Stimulated activated CD4-positive, alpha-beta T cell treated with anti-CD3 and anti-CD28 coated beads, Interleukin-12 subunit alpha, Interleukin-12 subunit beta, amount 100 ng/mL, for 24 hours (primary cell): ENCODE measurements around the gene ZNF91.
"Not testable (repeated sequence)": the region's sequence is repeated elsewhere in the genome, so short reads cannot be mapped to it uniquely, and the experiment has no call there.

Experiments
- DNase-seq, 2 experiments: peaks; one replicate each; pipeline ENCODE4 v3.0.0-alpha.2; 2020; ENCODE audit warnings: low read depth in 2 of 2

ZNF91 gene

DNA sequence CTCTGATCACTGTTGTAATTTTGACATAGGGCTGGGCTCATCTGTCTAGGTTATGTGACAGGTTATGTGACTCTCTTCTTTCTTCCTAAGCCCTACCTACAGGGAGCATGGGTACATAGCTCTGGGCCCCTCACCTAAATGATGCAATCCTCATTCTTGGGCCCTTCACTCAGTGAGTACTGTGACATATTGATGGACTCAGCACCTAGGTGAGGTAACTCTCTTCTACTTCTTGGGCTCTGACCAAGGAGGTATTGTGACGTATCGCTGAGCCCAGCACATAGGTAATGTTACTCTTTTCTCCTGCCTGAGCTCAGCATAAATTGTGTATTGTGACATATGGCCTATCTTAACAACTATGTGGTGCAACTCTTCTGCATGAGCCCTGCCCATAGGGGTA lies 76.3 kb downstream of the ZNF91 start:
- not testable (repeated sequence) for DNase-seq

GRCh38 chr19:23318143-23318542 lies 77.1 kb downstream of the ZNF91 start:
- no peak for DNase-seq

- no peak for DNase-seq
These were observed 80.0 kb downstream of the ZNF91 start for GRCh38 chr19:23315286-23315685.

DNA sequence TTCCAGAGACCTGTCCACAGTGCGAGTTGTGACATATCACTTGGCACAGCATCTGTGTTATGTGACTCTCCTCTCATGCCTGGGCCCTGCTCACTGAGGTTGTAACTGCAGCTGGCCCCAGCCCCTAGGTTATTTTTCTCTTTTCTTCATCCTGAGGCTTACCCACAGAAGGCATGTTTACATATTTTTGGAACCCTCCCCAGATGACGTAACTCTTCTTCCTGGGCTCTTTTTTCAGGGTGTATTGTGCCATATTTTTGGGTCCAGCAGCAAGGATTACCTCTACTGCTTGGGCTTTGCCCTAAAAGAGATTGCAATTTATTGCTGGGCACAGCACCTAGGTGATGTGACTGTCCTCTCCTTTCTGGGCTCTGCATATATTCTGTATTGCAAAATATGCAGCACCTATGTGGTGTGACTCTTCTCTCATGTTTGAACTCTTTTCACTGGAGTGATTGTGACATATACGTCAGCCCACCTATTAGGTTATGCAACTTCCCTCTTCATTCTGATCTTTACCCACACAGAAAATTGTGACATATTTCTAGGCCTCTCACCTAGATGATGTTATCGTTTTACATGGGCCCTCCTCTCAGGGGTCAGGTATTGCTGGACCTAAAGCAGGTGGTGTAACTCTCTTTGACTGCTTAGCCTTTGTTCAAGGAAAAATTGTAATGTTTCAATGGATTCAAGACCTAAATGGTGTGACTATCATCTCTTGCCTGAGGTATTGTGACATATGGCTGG lies 80.6 kb downstream of the ZNF91 start:
- DNase-seq: no peak

- no peak for DNase-seq
These were observed 82.1 kb downstream of the ZNF91 start for GRCh38 chr19:23313196-23313595.

DNA sequence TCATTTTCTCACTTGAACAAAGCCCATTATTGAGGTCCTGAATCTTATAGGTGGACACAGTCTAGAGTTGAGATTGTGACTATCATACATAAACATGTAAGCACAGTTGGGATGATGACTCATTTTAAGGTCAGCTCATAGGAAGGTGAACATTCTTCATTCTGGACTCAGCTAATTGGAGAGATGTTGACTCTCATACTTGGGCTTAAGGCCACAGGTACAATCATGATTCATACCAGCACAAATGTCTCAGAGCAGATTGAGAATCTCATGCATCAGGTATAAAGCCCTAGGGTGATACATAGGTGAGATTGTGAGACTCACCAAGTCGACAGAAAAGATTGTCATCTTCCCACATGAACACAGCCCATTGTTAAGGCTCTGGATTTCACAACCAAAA lies 82.8 kb downstream of the ZNF91 start:
- DNase-seq: no peak

GRCh38 chr19:23311551-23311950 lies 83.7 kb downstream of the ZNF91 start:
- DNase-seq: no peak

- DNase-seq: no peak
These were observed 84.5 kb downstream of the ZNF91 start for GRCh38 chr19:23310729-23311211.

DNA sequence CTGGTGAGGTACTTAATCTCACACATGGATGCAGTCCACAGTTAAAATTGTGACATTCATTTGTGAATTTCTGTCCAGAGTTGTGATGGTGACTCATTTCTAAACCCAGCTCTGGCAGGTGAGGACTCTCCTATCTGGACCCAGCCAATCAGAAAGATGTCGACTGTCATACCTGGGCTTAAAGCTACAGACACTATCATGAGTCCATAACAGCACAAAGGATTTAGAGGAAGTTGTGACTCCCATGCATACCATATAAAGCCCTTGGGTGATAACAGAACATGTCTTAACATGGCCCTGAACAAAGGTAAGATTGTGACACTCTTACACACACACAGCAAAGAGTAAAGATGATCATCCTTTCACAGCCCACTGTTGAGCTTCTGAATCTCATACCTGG lies 85.3 kb downstream of the ZNF91 start:
- no peak for DNase-seq

- no peak for DNase-seq
These were observed 89.7 kb downstream of the ZNF91 start for GRCh38 chr19:23305555-23305954.

- DNase-seq: no peak
These were observed 91.0 kb downstream of the ZNF91 start for GRCh38 chr19:23304238-23304637.

DNA sequence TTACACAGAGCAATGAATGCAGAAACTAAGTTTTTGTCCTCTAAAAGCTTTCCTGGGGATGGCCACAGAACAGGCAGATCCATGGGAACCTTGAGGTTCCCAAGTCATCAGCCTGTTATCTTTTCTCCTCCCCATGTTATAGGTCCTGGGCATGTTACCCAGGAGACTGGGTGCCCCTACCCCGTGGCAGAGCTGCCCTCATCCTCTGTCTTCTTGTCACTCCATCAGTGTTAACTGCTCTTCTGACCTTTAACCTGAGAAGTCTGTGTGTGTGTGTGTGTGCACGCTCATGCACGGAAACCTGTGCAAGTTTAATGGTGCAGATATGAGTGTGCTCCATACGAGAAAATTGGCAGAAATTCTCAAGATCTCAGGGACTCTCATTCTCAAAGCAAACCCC lies 101.1 kb downstream of the ZNF91 start:
- no peak for DNase-seq

- not testable (repeated sequence) for DNase-seq
These were observed 105.3 kb downstream of the ZNF91 start for GRCh38 chr19:23289966-23290365.
